Activated CD4-positive, alpha-beta memory T cell treated with anti-CD3 and anti-CD28 coated beads, Interleukin-2, amount 10 ng/mL, durations not matched to agents 7 days and 5 days (primary cell): ENCODE data around the gene ACBD7. TPM values are rescaled to one million over a fixed set of nuclear protein-coding genes. Genes with fewer than 3 reads are reported as not detected.

ENCODE experiments used
- CTCF ChIA-PET: fragments of 350-600 bp; sonication (Branson Sonifier 250); formaldehyde crosslinking; loops from one replicate; lab custom pipeline; 2021; ENCODE audit warnings: antibody characterized with exemption, inconsistent platforms; lab: Charles Lee
- POLR2A ChIA-PET: fragments of 350-600 bp; sonication (Branson Sonifier 250); formaldehyde crosslinking; loops from one replicate; lab custom pipeline; 2021; ENCODE audit warnings: antibody characterized with exemption; lab: Charles Lee
- DNase-seq: peaks from one replicate; pipeline ENCODE4 v3.0.0-alpha.2; 2020
- H3K27ac Mint-ChIP-seq: one replicate; pipeline ENCODE4 v1.8.0; 2021; ENCODE audit warnings: mild to moderate bottlenecking, mixed read lengths
- H3K27me3 Mint-ChIP-seq: one replicate; pipeline ENCODE4 v1.8.0; 2021; ENCODE audit warnings: mixed read lengths
- H3K36me3 Mint-ChIP-seq: one replicate; pipeline ENCODE4 v1.8.0; 2021; ENCODE audit warnings: low read depth, mixed read lengths
- H3K4me1 Mint-ChIP-seq: one replicate; pipeline ENCODE4 v1.8.0; 2021; ENCODE audit warnings: mixed read lengths
- H3K4me3 Mint-ChIP-seq: one replicate; pipeline ENCODE4 v1.8.0; 2021; ENCODE audit warnings: mild to moderate bottlenecking, mixed read lengths
- H3K9me3 Mint-ChIP-seq: one replicate; pipeline ENCODE4 v1.8.0; 2021; ENCODE audit warnings: mixed read lengths
- total RNA-seq, 2 experiments: library from RNA; stranded (reverse); gene quantifications; one replicate each; pipeline ENCODE4 v1.2.3, GENCODE V29; 2021

ACBD7 gene
- 1 to 10 TPM; 2.1 to 2.6 TPM for total RNA-seq

GRCh38 chr10:15088428-15089261 is at the start of gene ACBD7:
TSS of gene ACBD7 (minus strand) at chr10:15088776. CDS start at chr10:15088728, 48 bp downstream.
- Mint-ChIP-seq H3K27ac (no peak within 1 kb of the TSS), H3K36me3 (no peaks in the 10 kb centered on the region), H3K9me3 (peaks cover 3% of the 10 kb centered on the region), H3K4me3 (peak within 1 kb of the TSS; percentile 70), H3K4me1 (peaks cover 9% of the 10 kb centered on the region), H3K27me3 (peaks cover 11% of the 10 kb centered on the region)
- POLR2A ChIA-PET = no interaction called here
- DNase-seq = peak; percentile 86
- CTCF ChIA-PET = no interaction called here

- CTCF ChIA-PET = interaction anchor here (1.3 kb wide), 1 partner anchor 25 kb away, joined by 3 read pairs; no protein-coding TSS in a partner anchor
Measured at GRCh38 chr10:15137636-15138035, 49.1 kb upstream of the ACBD7 start.

GRCh38 chr10:15137036-15137359 is 48.4 kb upstream of the ACBD7 start:
- Mint-ChIP-seq H3K36me3 (peaks cover 60% of the 10 kb centered on the region), H3K27ac (no peak overlapping the region), H3K4me3 (no peak overlapping the region), H3K4me1 (peaks cover 17% of the 10 kb centered on the region), H3K27me3 (no peaks in the 10 kb centered on the region), H3K9me3 (no peaks in the 10 kb centered on the region)
- no peak for DNase-seq
- ChIA-PET POLR2A (no interaction called here), CTCF (interaction anchor here (1.0 to 1.3 kb wide), 2 partner anchors 26 to 31 kb away, joined by 3 to 4 read pairs; no protein-coding TSS in a partner anchor)

More at GRCh38 chr10:15137636-15138035, 49.1 kb upstream of the ACBD7 start:
- Mint-ChIP-seq H3K27ac (no peak overlapping the region), H3K9me3 (no peaks in the 10 kb centered on the region), H3K27me3 (no peaks in the 10 kb centered on the region), H3K36me3 (peaks cover 56% of the 10 kb centered on the region), H3K4me3 (no peak overlapping the region), H3K4me1 (peaks cover 22% of the 10 kb centered on the region)
- no peak for DNase-seq
- POLR2A ChIA-PET = interaction anchor here (0.6 kb wide), 1 partner anchor 10 kb away, joined by 3 read pairs; no protein-coding TSS in a partner anchor

- H3K27me3 Mint-ChIP-seq = no peaks in the 10 kb centered on the region
- peaks cover 61% of the 10 kb centered on the region for H3K36me3 Mint-ChIP-seq
- H3K9me3 Mint-ChIP-seq = no peaks in the 10 kb centered on the region
- ChIA-PET POLR2A (no interaction called here), CTCF (interaction anchor here (1.0 kb wide), 1 partner anchor 30 kb away, joined by 4 read pairs; no protein-coding TSS in a partner anchor)
- no peak for DNase-seq
- H3K4me1 Mint-ChIP-seq = peaks cover 11% of the 10 kb centered on the region
- H3K4me3 Mint-ChIP-seq = no peak overlapping the region
- no peak overlapping the region for H3K27ac Mint-ChIP-seq
Measured at GRCh38 chr10:15136129-15137035, 47.8 kb upstream of the ACBD7 start.

- H3K27ac Mint-ChIP-seq = no peak overlapping the region
Measured at GRCh38 chr10:15131330-15131729, 42.8 kb upstream of the ACBD7 start.

GRCh38 chr10:15124908-15125307 is 36.3 kb upstream of the ACBD7 start:
- H3K27me3 Mint-ChIP-seq = no peaks in the 10 kb centered on the region
- POLR2A ChIA-PET = interaction anchor here (1.0 to 5.1 kb wide), 6 partner anchors 17 to 246 kb away, joined by 3 to 39 read pairs (median 4); partner anchors contain the start of genes NMT2, RPP38 and SUV39H2
- no peak for DNase-seq
- CTCF ChIA-PET = interaction anchor here (0.7 to 2.5 kb wide), 6 partner anchors 18 to 96 kb away, joined by 3 to 10 read pairs (median 3); partner anchors contain the start of gene NMT2
- peaks cover 42% of the 10 kb centered on the region for H3K4me1 Mint-ChIP-seq
- peak overlapping the region; percentile 82 for H3K27ac Mint-ChIP-seq
- peaks cover 66% of the 10 kb centered on the region for H3K36me3 Mint-ChIP-seq
- H3K9me3 Mint-ChIP-seq = no peaks in the 10 kb centered on the region
- H3K4me3 Mint-ChIP-seq = no peak overlapping the region

More at GRCh38 chr10:15131330-15131729, 42.8 kb upstream of the ACBD7 start:
- POLR2A ChIA-PET = interaction anchor here (1.0 kb wide), 1 partner anchor 8 kb away, joined by 4 read pairs; no protein-coding TSS in a partner anchor
- peaks cover 70% of the 10 kb centered on the region for H3K36me3 Mint-ChIP-seq
- H3K4me1 Mint-ChIP-seq = peaks cover 3% of the 10 kb centered on the region
- no peaks in the 10 kb centered on the region for H3K9me3 Mint-ChIP-seq
- H3K27me3 Mint-ChIP-seq = no peaks in the 10 kb centered on the region
- DNase-seq = no peak
- no peak overlapping the region for H3K4me3 Mint-ChIP-seq
- CTCF ChIA-PET = no interaction called here

- peaks cover 47% of the 10 kb centered on the region for H3K4me1 Mint-ChIP-seq
- H3K27me3 Mint-ChIP-seq = no peaks in the 10 kb centered on the region
- DNase-seq = no peak
- ChIA-PET CTCF (interaction anchor here (0.7 to 2.5 kb wide), 8 partner anchors 18 to 247 kb away, joined by 3 to 10 read pairs (median 4); partner anchors contain the start of genes DCLRE1C, FAM171A1 and NMT2), POLR2A (interaction anchor here (0.7 to 5.1 kb wide), 13 partner anchors 9 to 939 kb away, joined by 3 to 39 read pairs (median 3); partner anchors contain the start of genes CDNF, DCLRE1C, HSPA14 and MSANTD7)
- peaks cover 61% of the 10 kb centered on the region for H3K36me3 Mint-ChIP-seq
- H3K9me3 Mint-ChIP-seq = no peaks in the 10 kb centered on the region
- no peak overlapping the region for H3K4me3 Mint-ChIP-seq
- peak overlapping the region; percentile 82 for H3K27ac Mint-ChIP-seq
Measured at GRCh38 chr10:15124190-15124589, 35.6 kb upstream of the ACBD7 start.

- ChIA-PET POLR2A (interaction anchor here (0.7 to 5.1 kb wide), 14 partner anchors 8 to 938 kb away, joined by 3 to 39 read pairs (median 3); partner anchors contain the start of genes CDNF, DCLRE1C, HSPA14 and MSANTD7), CTCF (interaction anchor here (0.7 to 2.5 kb wide), 9 partner anchors 17 to 247 kb away, joined by 3 to 10 read pairs (median 4); partner anchors contain the start of genes DCLRE1C, FAM171A1 and NMT2)
- peaks cover 57% of the 10 kb centered on the region for H3K36me3 Mint-ChIP-seq
- peaks cover 51% of the 10 kb centered on the region for H3K4me1 Mint-ChIP-seq
- H3K27ac Mint-ChIP-seq = peak overlapping the region; percentile 82
- H3K4me3 Mint-ChIP-seq = no peak overlapping the region
- DNase-seq = no peak
- no peaks in the 10 kb centered on the region for H3K9me3 Mint-ChIP-seq
- H3K27me3 Mint-ChIP-seq = no peaks in the 10 kb centered on the region
Measured at GRCh38 chr10:15123749-15124184, 35.2 kb upstream of the ACBD7 start.

GRCh38 chr10:15122477-15123030 is 34.0 kb upstream of the ACBD7 start:
- peak overlapping the region; percentile 35 for H3K4me3 Mint-ChIP-seq

GRCh38 chr10:15121707-15122106 is 33.1 kb upstream of the ACBD7 start:
- H3K4me1 Mint-ChIP-seq = peaks cover 56% of the 10 kb centered on the region
- no peaks in the 10 kb centered on the region for H3K27me3 Mint-ChIP-seq
- H3K9me3 Mint-ChIP-seq = no peaks in the 10 kb centered on the region
- peak overlapping the region; percentile 82 for H3K27ac Mint-ChIP-seq
- CTCF ChIA-PET = interaction anchor here (1.0 to 2.4 kb wide), 4 partner anchors 15 to 89 kb away, joined by 3 to 9 read pairs (median 8); partner anchors contain the start of gene NMT2
- POLR2A ChIA-PET = interaction anchor here (1.1 to 5.1 kb wide), 3 partner anchors 22 to 47 kb away, joined by 3 to 39 read pairs (median 3); partner anchors contain the start of genes NMT2 and RPP38
- no peak overlapping the region for H3K4me3 Mint-ChIP-seq
- DNase-seq = no peak
- peaks cover 43% of the 10 kb centered on the region for H3K36me3 Mint-ChIP-seq

More at GRCh38 chr10:15122477-15123030, 34.0 kb upstream of the ACBD7 start:
- peaks cover 45% of the 10 kb centered on the region for H3K36me3 Mint-ChIP-seq
- H3K27ac Mint-ChIP-seq = peak overlapping the region; percentile 82
- H3K27me3 Mint-ChIP-seq = no peaks in the 10 kb centered on the region
- H3K4me1 Mint-ChIP-seq = peaks cover 56% of the 10 kb centered on the region
- ChIA-PET CTCF (interaction anchor here (1.0 to 2.4 kb wide), 5 partner anchors 16 to 248 kb away, joined by 3 to 9 read pairs (median 7); partner anchors contain the start of genes FAM171A1 and NMT2), POLR2A (interaction anchor here (0.6 to 5.1 kb wide), 8 partner anchors 9 to 51 kb away, joined by 3 to 39 read pairs (median 3); partner anchors contain the start of genes NMT2 and RPP38)
- DNase-seq = no peak
- no peaks in the 10 kb centered on the region for H3K9me3 Mint-ChIP-seq

- CTCF ChIA-PET = interaction anchor here (2.1 kb wide), 1 partner anchor 14 kb away, joined by 7 read pairs; no protein-coding TSS in a partner anchor
- Mint-ChIP-seq H3K9me3 (no peaks in the 10 kb centered on the region), H3K4me3 (no peak overlapping the region), H3K27ac (no peak overlapping the region), H3K4me1 (peaks cover 50% of the 10 kb centered on the region), H3K36me3 (peaks cover 32% of the 10 kb centered on the region), H3K27me3 (no peaks in the 10 kb centered on the region)
- POLR2A ChIA-PET = no interaction called here
- no peak for DNase-seq
Measured at GRCh38 chr10:15120523-15120922, 31.9 kb upstream of the ACBD7 start.
